Stimulated activated naive CD8-positive, alpha-beta T cell treated with anti-CD3 and anti-CD28 coated beads, Interleukin-15, amount 100 ng/mL, for 72 hours (primary cell): ENCODE results near the gene DAAM1.

Experiments used
- ATAC-seq: fragments of 150-1000 bp; cut with Tn5 transposase; 2 replicates; pipeline ENCODE4 v1.10.0; 2021; ENCODE audit warnings: mild to moderate bottlenecking, moderate library complexity
- DNase-seq, 2 donors: peaks; one replicate each; pipeline ENCODE4 v3.0.0; 2021 to 2022
- H3K27ac Mint-ChIP-seq, 2 donors: one replicate each; pipeline ENCODE4 v1.8.0; 2022; ENCODE audit warnings: mild to moderate bottlenecking in 2 of 2, mixed read lengths in 2 of 2, moderate library complexity in 2 of 2
- H3K27me3 Mint-ChIP-seq: one replicate; pipeline ENCODE4 v1.8.0; 2022; ENCODE audit warnings: mixed read lengths
- H3K4me1 Mint-ChIP-seq: one replicate; pipeline ENCODE4 v1.8.0; 2022; ENCODE audit warnings: mild to moderate bottlenecking, mixed read lengths
- H3K4me3 Mint-ChIP-seq, 2 donors: one replicate each; pipeline ENCODE4 v1.8.0; 2022; ENCODE audit warnings: mild to moderate bottlenecking in 2 of 2, mixed read lengths in 2 of 2, moderate library complexity in 1 of 2
- H3K9me3 Mint-ChIP-seq, 2 donors: one replicate each; pipeline ENCODE4 v1.8.0; 2022; ENCODE audit warnings: mixed read lengths in 2 of 2

DAAM1 gene

DNA sequence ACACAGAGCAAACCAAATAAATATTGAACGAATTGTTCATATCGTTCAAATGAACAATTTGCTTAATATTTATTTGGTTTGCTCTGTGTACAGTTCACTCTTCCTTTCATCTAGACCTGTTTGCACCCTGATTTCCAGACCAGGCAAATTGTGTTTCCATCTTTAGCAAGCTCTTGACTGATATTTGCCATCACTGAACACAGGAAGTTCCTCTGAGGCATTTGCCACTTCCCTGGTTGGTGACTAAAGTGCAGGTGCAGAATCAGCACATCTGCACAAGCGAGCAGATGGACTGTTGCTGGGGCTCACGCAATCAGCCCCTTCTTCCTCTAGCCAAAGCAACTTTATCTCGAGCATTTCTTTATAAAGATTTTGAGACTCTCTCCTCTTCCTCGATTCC lies 112.9 kb downstream of the DAAM1 start:
- Mint-ChIP-seq H3K9me3 (no peaks in the 10 kb centered on the region), H3K27ac (no peak overlapping the region), H3K4me1 (peaks cover 25% of the 10 kb centered on the region), H3K4me3 (no peak overlapping the region), H3K27me3 (no peaks in the 10 kb centered on the region)
- ATAC-seq (peak; percentile 57), DNase-seq (no peak)

DNA sequence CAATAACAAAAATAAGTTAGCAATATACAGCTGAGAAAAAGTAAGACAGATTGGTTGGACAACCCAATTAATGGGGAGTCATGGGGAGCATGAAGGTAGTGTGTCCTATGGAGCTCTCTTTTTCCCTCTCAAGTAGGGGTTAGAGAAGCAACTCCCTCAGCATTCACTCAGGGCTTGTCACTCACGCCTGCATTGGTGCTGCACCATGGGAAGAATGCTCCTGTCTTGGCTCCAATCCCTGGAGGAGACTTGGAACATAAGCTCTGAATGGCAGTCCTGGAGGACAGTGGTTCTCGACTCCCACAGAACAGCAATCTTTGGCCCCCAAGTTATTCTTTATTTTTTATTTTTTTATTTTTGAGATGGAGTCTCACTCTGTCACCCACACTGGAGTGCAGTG lies 113.8 kb downstream of the DAAM1 start:
- H3K27me3 Mint-ChIP-seq: no peaks in the 10 kb centered on the region
- ATAC-seq (no peak), DNase-seq (no peak)
- no peaks in the 10 kb centered on the region for H3K9me3 Mint-ChIP-seq
- H3K4me3 Mint-ChIP-seq: no peak overlapping the region
- H3K27ac Mint-ChIP-seq: no peak overlapping the region
- peaks cover 16% of the 10 kb centered on the region for H3K4me1 Mint-ChIP-seq

DNA sequence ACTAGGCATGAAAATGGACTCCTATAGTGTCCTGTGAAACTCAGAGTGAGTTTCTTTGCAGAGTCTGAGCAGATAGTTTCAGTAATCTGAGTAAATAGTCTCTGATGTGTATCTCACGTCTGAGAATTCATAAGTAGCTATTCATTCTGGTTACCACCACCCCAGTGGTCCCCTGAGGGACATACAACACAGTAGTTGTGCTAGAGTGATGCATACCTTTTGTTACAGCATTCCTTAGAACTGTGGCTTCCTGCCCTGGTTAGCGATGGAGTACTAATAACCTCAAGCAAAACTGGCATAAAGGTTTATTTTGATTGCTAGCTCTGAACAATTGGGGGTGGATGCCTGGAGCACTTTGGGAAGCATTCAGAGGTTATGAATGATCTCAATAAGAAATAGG lies 114.7 kb downstream of the DAAM1 start:
- Mint-ChIP-seq H3K9me3 (no peaks in the 10 kb centered on the region), H3K4me1 (peaks cover 16% of the 10 kb centered on the region), H3K4me3 (no peak overlapping the region), H3K27ac (no peak overlapping the region), H3K27me3 (no peaks in the 10 kb centered on the region)
- DNase-seq (no peak), ATAC-seq (no peak)

DNA sequence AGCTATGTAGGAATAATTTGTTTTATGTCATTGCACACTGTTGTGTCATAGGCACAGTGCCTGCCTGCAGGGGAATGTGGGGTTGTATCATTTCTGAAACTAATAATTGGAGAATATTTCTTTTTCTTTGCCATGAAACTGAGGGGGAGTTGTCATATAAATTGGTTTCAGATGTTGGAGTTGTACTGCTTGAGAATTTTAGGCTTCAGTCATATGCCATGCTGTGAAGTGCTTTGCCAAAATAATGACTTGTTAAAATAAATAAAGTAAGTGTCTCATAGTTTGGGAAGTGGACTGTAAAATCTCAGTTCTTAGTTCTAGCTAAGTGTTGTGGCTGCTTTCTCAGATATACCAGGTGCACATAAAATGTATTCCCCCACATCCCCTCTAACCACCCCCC lies 116.8 kb downstream of the DAAM1 start:
- no peaks in the 10 kb centered on the region for H3K9me3 Mint-ChIP-seq
- H3K27me3 Mint-ChIP-seq: no peaks in the 10 kb centered on the region
- no peak for ATAC-seq
- no peak overlapping the region for H3K27ac Mint-ChIP-seq
- DNase-seq: no peak
- H3K4me3 Mint-ChIP-seq: no peak overlapping the region
- H3K4me1 Mint-ChIP-seq: peaks cover 16% of the 10 kb centered on the region

DNA sequence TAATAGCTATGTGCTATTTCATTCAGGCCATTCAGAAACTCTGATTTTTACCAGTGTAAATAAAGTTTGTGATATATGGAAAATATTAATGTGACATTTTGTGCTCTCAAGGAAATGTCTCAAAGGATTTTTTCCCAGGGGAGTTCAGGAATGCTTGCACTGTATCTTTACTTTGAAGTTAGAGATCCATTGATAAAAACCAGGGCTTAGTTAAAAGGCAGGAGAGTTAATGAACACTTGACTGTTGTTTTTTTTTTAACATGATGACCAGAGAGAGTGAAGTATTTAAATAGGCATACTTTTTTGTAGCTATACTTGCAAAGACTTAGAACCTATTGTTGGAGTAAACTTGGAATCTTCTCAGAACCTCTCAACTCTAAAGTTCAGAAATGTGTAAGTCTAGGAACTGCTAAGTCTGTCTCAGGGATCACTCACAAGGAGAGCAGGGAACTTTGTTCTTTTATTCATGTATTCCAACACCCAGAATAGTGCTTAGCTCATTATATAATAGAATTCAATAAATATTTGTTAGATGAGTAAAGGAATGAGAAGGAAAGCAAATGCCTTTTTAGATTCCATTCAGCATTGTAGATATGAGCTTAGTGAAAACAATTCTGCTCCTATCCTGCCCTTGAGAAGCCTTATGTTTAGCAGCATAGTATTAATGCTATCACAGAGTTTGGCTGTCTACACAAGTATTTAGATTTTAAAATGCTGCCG lies 117.5 kb downstream of the DAAM1 start:
- H3K4me1 Mint-ChIP-seq: peaks cover 14% of the 10 kb centered on the region
- DNase-seq: no peak

DNA sequence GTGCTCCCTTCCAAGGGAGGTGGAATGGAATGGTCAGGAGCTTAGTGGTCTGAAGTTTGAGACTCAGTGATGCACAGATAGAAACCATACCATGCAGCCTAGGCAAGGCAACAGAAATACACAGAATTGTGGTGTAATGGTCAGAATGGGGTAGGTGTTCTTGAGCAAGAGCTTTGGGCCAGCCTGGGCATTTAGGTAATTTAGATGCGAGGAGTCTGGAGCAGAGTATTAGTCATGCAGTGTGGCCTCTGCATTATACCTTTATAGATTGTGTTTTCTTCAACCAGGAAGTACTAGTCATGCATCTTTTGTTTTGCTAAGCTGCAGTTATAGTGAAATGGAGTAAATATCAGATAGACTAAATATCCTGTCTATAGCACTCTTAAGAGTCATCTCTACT lies 118.3 kb downstream of the DAAM1 start:
- ATAC-seq (peak; percentile 39), DNase-seq (no peak)
- Mint-ChIP-seq H3K4me1 (peaks cover 6% of the 10 kb centered on the region), H3K9me3 (no peaks in the 10 kb centered on the region), H3K4me3 (no peak overlapping the region), H3K27ac (no peak overlapping the region), H3K27me3 (no peaks in the 10 kb centered on the region)

More for the DNA sequence above, 117.5 kb downstream of the DAAM1 start:
- Mint-ChIP-seq H3K9me3 (no peaks in the 10 kb centered on the region), H3K27me3 (no peaks in the 10 kb centered on the region), H3K27ac (no peak overlapping the region), H3K4me3 (no peak overlapping the region)
- ATAC-seq: no peak

DNA sequence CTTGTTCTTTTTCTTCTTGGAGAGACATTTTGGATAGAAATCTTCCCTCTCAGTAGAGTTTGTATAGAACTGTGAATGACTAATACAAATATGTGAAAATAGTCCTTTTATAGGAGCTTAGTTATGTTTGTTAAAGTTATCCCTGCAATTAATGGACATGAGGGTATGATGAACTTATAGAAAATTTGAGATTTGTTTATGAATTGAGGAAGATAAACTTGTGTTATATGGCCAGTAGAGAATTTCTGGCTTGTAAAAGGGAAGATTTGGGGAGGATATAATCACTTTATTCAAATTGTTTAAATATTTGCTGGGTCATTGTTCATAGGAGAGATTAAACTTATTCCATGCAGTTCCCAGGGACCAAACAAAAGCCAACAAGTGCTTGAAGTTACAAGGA lies 119.6 kb downstream of the DAAM1 start:
- Mint-ChIP-seq H3K27me3 (no peaks in the 10 kb centered on the region), H3K27ac (no peak overlapping the region), H3K9me3 (no peaks in the 10 kb centered on the region), H3K4me1 (peaks cover 4% of the 10 kb centered on the region), H3K4me3 (no peak overlapping the region)
- no peak for ATAC-seq
- no peak for DNase-seq

DNA sequence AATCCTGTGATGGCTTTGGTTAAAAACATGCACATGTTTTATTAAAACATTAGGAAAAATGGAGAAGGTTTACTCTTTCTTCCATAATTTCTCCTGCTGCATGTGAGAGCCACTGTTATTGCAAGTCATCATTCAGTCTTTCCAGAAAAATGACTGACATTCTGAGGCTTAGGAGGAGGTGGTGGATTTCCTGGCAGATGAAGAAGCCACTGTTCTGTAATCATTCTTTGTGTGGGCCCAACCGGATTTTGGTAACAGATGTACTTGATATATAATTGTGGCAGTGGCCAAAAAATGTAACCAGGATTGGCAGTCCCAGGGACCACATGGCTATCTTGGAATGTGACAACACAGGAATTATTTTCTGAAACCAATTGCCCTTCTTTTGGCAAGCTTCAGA lies 120.2 kb downstream of the DAAM1 start:
- ATAC-seq: no peak
- Mint-ChIP-seq H3K9me3 (no peaks in the 10 kb centered on the region), H3K4me3 (no peak overlapping the region), H3K4me1 (peaks cover 4% of the 10 kb centered on the region), H3K27me3 (no peaks in the 10 kb centered on the region), H3K27ac (no peak overlapping the region)
- no peak for DNase-seq

DNA sequence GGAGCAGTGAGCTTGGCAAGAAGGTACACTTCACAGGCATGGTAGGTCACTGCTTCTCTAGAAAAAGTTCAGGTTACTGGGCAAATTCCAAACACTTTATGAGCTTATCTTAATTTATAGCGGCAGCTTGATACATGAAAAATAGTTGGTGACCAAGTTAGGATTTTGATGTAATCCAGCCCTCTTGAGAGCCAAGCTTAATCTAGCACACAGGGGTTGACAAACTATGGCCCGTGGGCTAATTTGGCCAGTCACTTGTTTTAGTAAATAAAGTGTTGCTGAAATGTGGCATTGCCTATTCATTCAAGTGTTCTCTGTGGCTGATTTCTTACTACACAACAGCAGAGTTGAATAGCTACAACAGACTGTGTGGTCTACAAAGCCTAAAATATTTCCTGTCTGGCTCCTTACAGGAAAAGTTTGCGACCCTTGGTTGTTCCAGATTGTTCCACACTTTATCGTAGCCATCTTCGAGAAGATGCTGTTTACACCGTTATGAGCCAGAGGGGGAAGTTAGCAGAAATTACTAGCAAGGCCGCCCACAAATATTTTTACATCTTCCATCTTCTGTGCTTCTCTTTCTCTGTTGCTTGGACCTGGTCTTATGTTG lies 120.9 kb downstream of the DAAM1 start:
- Mint-ChIP-seq H3K27me3 (no peaks in the 10 kb centered on the region), H3K4me3 (no peak overlapping the region), H3K9me3 (no peaks in the 10 kb centered on the region), H3K27ac (no peak overlapping the region), H3K4me1 (peaks cover 4% of the 10 kb centered on the region)
- DNase-seq (no peak), ATAC-seq (no peak)

DNA sequence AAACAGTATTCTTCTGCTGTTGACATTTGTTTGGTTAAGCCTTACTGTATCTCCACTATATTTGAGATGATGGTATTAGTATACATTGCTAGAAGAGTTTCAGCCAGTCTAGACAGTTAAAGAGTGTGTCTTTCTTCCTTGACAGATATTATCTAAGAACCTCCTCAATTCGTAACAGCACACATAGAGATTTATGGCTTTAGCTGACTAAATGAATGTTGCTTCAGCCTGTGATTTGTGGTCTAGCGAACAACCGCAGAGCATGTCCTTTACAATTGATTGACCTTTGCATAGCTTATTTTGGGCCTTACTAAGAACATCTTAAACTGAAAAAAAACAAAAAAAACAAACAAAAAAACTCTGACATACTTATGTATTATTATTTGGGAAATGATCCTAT lies 122.2 kb downstream of the DAAM1 start:
- Mint-ChIP-seq H3K4me3 (no peak overlapping the region), H3K4me1 (no peaks in the 10 kb centered on the region), H3K27ac (no peak overlapping the region), H3K27me3 (no peaks in the 10 kb centered on the region), H3K9me3 (no peaks in the 10 kb centered on the region)
- ATAC-seq: no peak
- no peak for DNase-seq

DNA sequence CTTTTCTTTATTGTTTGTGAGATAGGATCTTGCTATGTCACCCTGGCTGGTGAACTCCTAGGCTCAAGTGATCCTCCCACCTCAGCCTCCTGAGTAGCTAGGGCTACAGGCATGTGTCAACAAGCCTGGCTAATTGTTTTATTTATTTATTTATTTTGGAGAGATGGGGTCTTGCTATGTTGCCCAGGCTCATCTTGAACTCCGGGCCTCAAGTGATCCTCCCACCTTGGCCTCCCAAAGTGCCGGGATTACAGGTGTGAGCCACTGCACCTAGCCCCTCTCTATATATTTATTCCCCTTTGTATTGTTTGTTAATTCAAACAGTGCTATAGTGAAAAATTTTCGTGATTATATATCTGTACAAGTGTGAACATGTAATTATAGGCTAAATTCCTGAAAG lies 123.3 kb downstream of the DAAM1 start:
- Mint-ChIP-seq H3K4me1 (no peaks in the 10 kb centered on the region), H3K9me3 (no peaks in the 10 kb centered on the region), H3K27ac (no peak overlapping the region), H3K4me3 (no peak overlapping the region), H3K27me3 (no peaks in the 10 kb centered on the region)
- DNase-seq: no peak
- ATAC-seq: no peak

DNA sequence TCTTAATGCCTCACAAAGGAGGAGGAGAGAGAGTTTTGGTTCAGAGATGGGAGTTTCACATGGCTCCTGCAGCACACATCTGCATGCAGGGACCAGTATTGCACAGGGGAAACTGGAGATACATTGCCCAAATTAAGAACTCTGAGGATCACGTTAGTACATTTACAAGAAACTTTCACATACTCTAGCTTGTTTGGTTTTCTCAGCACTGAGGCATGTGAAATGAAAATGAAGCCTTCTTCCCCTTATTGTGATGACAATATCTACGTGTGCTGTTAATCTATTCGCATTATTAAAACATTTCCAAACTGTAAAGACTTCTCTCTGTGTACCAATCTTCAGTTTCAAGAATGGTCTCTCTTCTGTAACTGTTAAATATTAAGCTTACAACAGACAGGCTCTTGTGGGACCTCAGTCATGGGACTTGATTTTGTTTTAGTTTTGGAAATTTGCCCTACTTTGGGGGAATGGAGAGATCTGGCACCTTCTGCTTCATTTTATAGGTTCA lies 124.7 kb downstream of the DAAM1 start:
- H3K27ac Mint-ChIP-seq: no peak overlapping the region
- H3K4me1 Mint-ChIP-seq: no peaks in the 10 kb centered on the region
- ATAC-seq (no peak), DNase-seq (no peak)
- H3K9me3 Mint-ChIP-seq: no peaks in the 10 kb centered on the region
- no peak overlapping the region for H3K4me3 Mint-ChIP-seq
- H3K27me3 Mint-ChIP-seq: no peaks in the 10 kb centered on the region

DNA sequence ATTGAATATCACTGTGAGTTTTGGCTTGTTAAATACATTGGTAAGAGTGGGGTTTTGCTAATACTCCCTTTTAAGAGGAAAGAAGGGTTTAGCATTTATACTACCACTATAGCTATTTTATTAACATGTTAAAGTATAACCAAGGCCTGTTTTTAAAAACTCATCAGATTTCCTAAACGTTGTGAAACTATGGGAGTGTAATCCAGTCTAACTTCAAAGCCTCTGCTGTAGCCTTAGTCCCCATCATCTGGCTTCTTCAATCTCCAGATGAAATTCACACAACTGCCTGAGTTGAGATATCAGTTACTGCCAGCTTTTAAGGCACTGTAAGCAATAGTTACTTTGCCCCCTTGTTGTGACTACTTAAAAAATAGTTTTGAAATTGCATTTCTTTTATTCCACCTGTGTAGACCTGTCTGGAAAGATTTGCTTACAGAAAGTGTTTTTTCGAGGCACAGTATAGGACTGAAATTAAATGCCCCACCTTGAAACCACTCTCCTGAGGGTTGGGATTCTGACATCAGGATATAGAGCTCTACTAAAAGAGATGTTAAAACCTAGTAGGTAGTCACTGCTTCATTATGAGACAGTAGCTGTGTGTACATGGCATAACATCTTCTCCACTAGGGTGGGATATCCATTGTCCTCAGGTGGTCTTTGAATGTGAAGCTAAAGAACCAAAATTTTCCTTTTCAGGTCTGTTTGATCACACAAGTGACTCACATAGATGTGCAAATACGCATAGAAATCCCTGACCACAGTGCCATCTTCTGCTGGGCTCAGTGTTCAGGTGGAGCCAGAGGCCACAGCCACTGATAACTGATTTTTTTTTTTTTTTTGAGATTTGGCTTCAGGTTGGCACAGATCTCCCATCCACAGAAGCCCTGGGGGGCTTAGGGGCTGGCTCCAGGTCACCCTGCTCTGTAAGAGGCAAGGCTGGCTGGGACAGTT lies 125.5 kb downstream of the DAAM1 start:
- H3K27ac Mint-ChIP-seq: no peak overlapping the region
- no peaks in the 10 kb centered on the region for H3K27me3 Mint-ChIP-seq
- H3K4me3 Mint-ChIP-seq: no peak overlapping the region
- no peak for ATAC-seq
- DNase-seq: no peak
- H3K9me3 Mint-ChIP-seq: no peaks in the 10 kb centered on the region
- no peaks in the 10 kb centered on the region for H3K4me1 Mint-ChIP-seq

DNA sequence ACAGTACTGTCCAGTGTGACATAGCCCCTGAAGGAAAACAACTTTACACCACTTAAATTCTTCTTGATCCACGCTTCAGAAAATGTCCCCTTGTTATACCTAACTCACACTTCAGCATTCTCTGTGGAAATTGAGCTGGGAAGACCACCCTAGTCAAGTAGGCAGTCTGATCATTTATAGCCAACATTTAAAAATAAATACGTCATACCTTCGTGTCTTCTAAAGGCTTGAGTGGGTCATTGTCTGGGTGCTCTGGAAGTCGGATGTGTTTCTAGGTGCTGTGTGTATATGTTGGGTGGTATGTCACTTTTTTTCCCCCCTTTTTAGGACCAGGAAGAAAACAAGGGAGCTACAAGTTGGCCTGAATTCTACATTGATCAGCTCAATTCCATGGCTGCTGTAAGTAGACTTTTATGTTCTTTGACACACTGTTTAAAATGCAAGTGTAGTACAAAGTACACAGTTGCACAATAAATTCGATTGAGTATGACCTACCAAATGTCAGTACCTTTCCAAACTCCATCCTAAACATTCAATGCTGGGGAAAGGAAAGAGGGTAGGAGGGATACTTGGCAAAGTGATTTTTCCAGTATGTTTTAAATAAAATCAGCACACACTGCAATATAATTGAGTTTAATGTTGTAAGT lies 126.6 kb downstream of the DAAM1 start:
- no peaks in the 10 kb centered on the region for H3K9me3 Mint-ChIP-seq

DNA sequence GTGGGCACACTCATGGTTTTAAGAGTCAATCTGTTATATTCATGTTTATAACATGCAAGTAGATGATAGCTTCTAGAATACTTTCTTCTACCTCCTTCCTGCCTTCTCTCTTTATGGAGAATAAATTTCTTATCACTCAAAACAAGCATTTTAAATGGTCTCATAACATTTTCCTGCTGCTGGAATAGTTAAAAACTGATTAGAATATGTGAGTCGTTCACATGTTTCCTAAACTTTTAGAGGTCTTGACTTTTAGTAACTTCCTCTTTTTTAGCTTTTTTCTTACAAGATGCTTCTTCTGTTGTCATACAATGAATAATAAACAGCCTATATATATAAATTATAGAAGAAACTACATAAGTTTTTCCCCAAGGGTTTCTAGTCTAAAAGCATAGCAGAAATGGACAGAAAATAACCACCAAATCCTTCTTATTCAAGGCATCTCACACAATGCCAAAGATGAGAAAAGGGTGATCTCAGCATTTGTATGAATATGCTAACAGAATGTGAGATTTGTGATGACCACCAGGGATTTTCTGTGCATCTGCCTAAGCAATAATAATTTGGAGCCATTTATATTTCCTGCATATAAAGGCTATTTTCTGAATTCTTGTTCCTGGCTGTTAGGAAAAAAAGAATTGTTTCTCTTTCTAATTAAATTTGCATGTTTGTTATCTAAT lies 127.8 kb downstream of the DAAM1 start:
- H3K4me1 Mint-ChIP-seq: peaks cover 7% of the 10 kb centered on the region
- H3K27me3 Mint-ChIP-seq: no peaks in the 10 kb centered on the region
- no peak for ATAC-seq
- no peak for DNase-seq
- no peaks in the 10 kb centered on the region for H3K9me3 Mint-ChIP-seq
- H3K4me3 Mint-ChIP-seq: no peak overlapping the region
- H3K27ac Mint-ChIP-seq: no peak overlapping the region

More for the DNA sequence above, 126.6 kb downstream of the DAAM1 start:
- H3K4me3 Mint-ChIP-seq: no peak overlapping the region
- no peak overlapping the region for H3K27ac Mint-ChIP-seq
- no peaks in the 10 kb centered on the region for H3K4me1 Mint-ChIP-seq
- H3K27me3 Mint-ChIP-seq: no peaks in the 10 kb centered on the region
- ATAC-seq (no peak), DNase-seq (no peak)
